ENCODE results near the gene XKR3.

- no peak for TF ChIP-seq CTCF (IDR thresholded peaks at IDR 0.05; ENCODE audit: low read depth, low read length)
- TF ChIP-seq EZH2phosphoT487 (IDR thresholded peaks at IDR 0.05; ENCODE audit: low read depth), result no peak
Measured at GRCh38 chr22:16847271-16847670, 22.1 kb upstream of the XKR3 start.
